Neural progenitor cell (in vitro differentiated cells): ENCODE data around the gene TADA3. TPM values are rescaled to one million over a fixed set of nuclear protein-coding genes. Genes with fewer than 3 reads are reported as not detected.

Experiments
- DNase-seq: peaks from one replicate; pipeline ENCODE4 v3.0.0-alpha.2; 2016; ENCODE audit warnings: low spot score
- H2AFZ ChIP-seq: fragments of 200-600 bp; sonication (generic); replicated peaks from 2 replicates; pipeline ENCODE4 v1.6.1; 2016; ENCODE audit warnings: antibody characterized with exemption
- H3F3A ChIP-seq: fragments of 200-600 bp; sonication (generic); 2 replicates; pipeline ENCODE4 v1.6.1; 2016; ENCODE audit warnings: antibody characterized with exemption, low read depth
- H3K27ac ChIP-seq: fragments of 200-600 bp; sonication (generic); 2 replicates; pipeline ENCODE4 v1.5.1; 2016; ENCODE audit warnings: mild to moderate bottlenecking
- H3K27me3 ChIP-seq: fragments of 200-600 bp; sonication (generic); 2 replicates; pipeline ENCODE4 v1.6.1; 2016; ENCODE audit warnings: mild to moderate bottlenecking, moderate library complexity
- H3K36me3 ChIP-seq: fragments of 200-600 bp; sonication (generic); 2 replicates; pipeline ENCODE4 v1.5.1; 2016
- H3K4me1 ChIP-seq: fragments of 200-600 bp; sonication (generic); 2 replicates; pipeline ENCODE4 v1.6.1; 2016; ENCODE audit warnings: mixed run types
- H3K4me2 ChIP-seq: fragments of 200-600 bp; sonication (generic); 2 replicates; pipeline ENCODE4 v1.6.1; 2016
- H3K4me3 ChIP-seq: fragments of 200-600 bp; sonication (generic); 2 replicates; pipeline ENCODE4 v1.5.1; 2016
- H3K79me2 ChIP-seq: fragments of 200-600 bp; sonication (generic); 2 replicates; pipeline ENCODE4 v1.6.1; 2016; ENCODE audit warnings: low read depth
- H3K9ac ChIP-seq: fragments of 200-600 bp; sonication (generic); 2 replicates; pipeline ENCODE4 v1.6.1; 2016
- H3K9me3 ChIP-seq: fragments of 200-600 bp; sonication (generic); 2 replicates; pipeline ENCODE4 v1.5.1; 2016; ENCODE audit warnings: low read depth
- H4K20me1 ChIP-seq: fragments of 200-600 bp; sonication (generic); 2 replicates; pipeline ENCODE4 v1.6.1; 2016; ENCODE audit warnings: low read depth
- H3K27ac Mint-ChIP-seq: 3 replicates; pipeline ENCODE4 v1.8.0; 2021; ENCODE audit warnings: mixed read lengths
- H3K27me3 Mint-ChIP-seq: 2 replicates; pipeline ENCODE4 v1.8.0; 2022; ENCODE audit warnings: low read depth, mild to moderate bottlenecking, inconsistent platforms, moderate library complexity, mixed read lengths; ENCODE audit not compliant: insufficient read depth
- H3K36me3 Mint-ChIP-seq: 3 replicates; pipeline ENCODE4 v1.8.0; 2021; ENCODE audit warnings: mixed read lengths
- H3K4me1 Mint-ChIP-seq: 3 replicates; pipeline ENCODE4 v1.8.0; 2021; ENCODE audit warnings: mixed read lengths
- H3K4me3 Mint-ChIP-seq: 3 replicates; pipeline ENCODE4 v1.8.0; 2021; ENCODE audit warnings: mild to moderate bottlenecking, moderate library complexity, mixed read lengths
- H3K9me3 Mint-ChIP-seq: 3 replicates; pipeline ENCODE4 v1.8.0; 2020; ENCODE audit warnings: mixed read lengths
- CTCF ChIP-seq: fragments of 200-600 bp; sonication (generic); IDR thresholded peaks from 2 replicates; pipeline ENCODE4 v1.5.1; 2017; ENCODE audit warnings: antibody characterized with exemption, mild to moderate bottlenecking
- EZH2 ChIP-seq: fragments of 200-600 bp; sonication (generic); IDR thresholded peaks from 2 replicates; pipeline ENCODE4 v1.6.1; 2017; ENCODE audit warnings: antibody characterized with exemption, mild to moderate bottlenecking, moderate library complexity
- EZH2phosphoT487 ChIP-seq: fragments of 200-600 bp; sonication (generic); IDR thresholded peaks from 2 replicates; pipeline ENCODE4 v1.6.1; 2017; ENCODE audit warnings: antibody characterized with exemption
- total RNA-seq: library from RNA; depleted of rRNA; stranded (reverse); fragments of >200 nt; gene quantifications from 2 replicates; pipeline ENCODE4 v1.2.3, GENCODE V29; 2015; ENCODE audit warnings: low replicate concordance

The TADA3 gene
- total RNA-seq, 1 donor from 2014 or later, result 50.8 TPM

- Histone ChIP-seq H3K9ac (no peak overlapping the region), H3K79me2 (no peaks in the 10 kb centered on the region), H3K9me3 (no peaks in the 10 kb centered on the region), H3K36me3 (peaks cover 7% of the 10 kb centered on the region), H3K4me1 (peaks cover 18% of the 10 kb centered on the region), H3K4me3 (no peak overlapping the region), H3K4me2 (no peak overlapping the region), H2AFZ (no peak overlapping the region), H3K27ac (no peak overlapping the region), H3F3A (peaks cover 40% of the 10 kb centered on the region), H4K20me1 (no peaks in the 10 kb centered on the region), H3K27me3 (no peaks in the 10 kb centered on the region)
- H3K4me1 Mint-ChIP-seq, result peaks cover 5% of the 10 kb centered on the region
- H3K9me3 Mint-ChIP-seq, result no peaks in the 10 kb centered on the region
- H3K36me3 Mint-ChIP-seq, result peaks cover 27% of the 10 kb centered on the region
- no peak for TF ChIP-seq EZH2
- TF ChIP-seq EZH2phosphoT487, result no peak
- H3K27me3 Mint-ChIP-seq, result peaks cover 7% of the 10 kb centered on the region
- no peak overlapping the region for H3K4me3 Mint-ChIP-seq
- no peak overlapping the region for H3K27ac Mint-ChIP-seq
- DNase-seq, result no peak
Observed at GRCh38 chr3:9803494-9803893, 11.2 kb upstream of the TADA3 start.

DNA sequence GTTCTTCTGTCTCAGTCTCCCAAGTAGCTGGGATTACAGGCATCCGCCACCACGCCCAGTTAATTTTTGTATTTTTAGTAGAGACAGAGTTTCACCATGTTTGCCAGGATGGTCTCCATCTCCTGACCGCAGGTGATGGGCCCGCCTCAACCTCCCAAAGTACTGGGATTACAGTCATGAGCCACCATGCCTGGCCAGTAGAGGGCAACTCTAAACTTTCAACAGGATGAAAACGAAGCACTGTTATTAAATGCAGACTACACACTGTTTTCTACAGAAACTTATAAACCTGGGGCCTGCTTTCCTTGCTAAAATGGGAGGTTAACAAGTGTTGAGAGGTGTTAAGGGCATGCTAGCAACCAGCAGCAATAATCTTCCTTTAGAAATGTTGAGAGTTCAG lies 8.3 kb upstream of the TADA3 start:
- Histone ChIP-seq H3F3A (peaks cover 16% of the 10 kb centered on the region), H3K9me3 (no peaks in the 10 kb centered on the region), H3K4me1 (no peaks in the 10 kb centered on the region), H3K4me2 (no peak overlapping the region), H3K36me3 (peaks cover 11% of the 10 kb centered on the region), H3K27me3 (no peaks in the 10 kb centered on the region), H3K79me2 (peaks cover 20% of the 10 kb centered on the region), H3K4me3 (no peak overlapping the region), H3K27ac (no peak overlapping the region), H3K9ac (no peak overlapping the region), H4K20me1 (no peaks in the 10 kb centered on the region), H2AFZ (no peak overlapping the region)
- no peak overlapping the region for H3K4me3 Mint-ChIP-seq
- H3K9me3 Mint-ChIP-seq, result no peaks in the 10 kb centered on the region
- no peak for DNase-seq
- H3K36me3 Mint-ChIP-seq, result peaks cover 31% of the 10 kb centered on the region
- no peak overlapping the region for H3K27ac Mint-ChIP-seq
- TF ChIP-seq EZH2 (no peak), CTCF (peak; percentile 44), EZH2phosphoT487 (no peak)
- no peaks in the 10 kb centered on the region for H3K4me1 Mint-ChIP-seq
- peaks cover 7% of the 10 kb centered on the region for H3K27me3 Mint-ChIP-seq

DNA sequence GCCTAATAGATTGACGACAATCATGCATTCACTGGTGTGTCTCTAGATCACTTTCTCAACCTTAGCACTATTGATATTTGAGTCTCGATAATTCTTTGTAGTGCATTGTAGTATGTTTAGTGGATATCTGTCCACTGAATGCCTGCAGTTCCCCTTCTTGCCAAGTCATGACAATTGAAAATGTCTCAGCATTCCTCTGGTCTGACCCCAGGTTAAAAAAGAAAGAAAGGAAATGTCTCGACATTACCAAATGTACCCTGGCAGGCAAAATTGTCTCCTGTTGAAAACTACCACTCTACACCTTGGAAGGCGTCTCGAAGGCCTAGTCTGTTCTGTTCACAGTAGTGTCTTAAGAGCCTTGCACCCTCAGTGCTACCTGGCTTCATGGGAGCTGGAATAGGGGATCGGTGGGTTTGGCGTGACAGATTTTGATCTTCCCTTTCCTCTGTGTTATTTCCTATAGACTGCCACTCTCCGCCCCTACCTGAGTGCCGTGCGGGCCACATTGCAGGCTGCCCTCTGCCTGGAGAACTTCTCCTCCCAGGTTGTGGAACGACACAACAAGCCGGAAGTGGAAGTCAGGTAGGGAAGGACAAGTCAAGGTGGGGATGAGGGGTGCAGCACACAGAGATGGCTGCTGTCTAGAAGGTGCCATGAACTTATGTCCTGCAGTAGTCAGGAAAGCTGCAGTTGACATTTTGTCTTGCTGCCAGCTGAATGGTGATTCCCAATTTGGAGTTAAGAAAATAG lies 5.1 kb upstream of the TADA3 start:
- H3K4me1 Mint-ChIP-seq, result peaks cover 14% of the 10 kb centered on the region
- Histone ChIP-seq H3F3A (peaks cover 31% of the 10 kb centered on the region), H3K79me2 (peaks cover 46% of the 10 kb centered on the region), H3K9ac (peak overlapping the region; percentile 35), H3K9me3 (no peaks in the 10 kb centered on the region), H3K27ac (no peak overlapping the region), H3K36me3 (peaks cover 11% of the 10 kb centered on the region), H3K4me3 (no peak overlapping the region), H4K20me1 (peaks cover 14% of the 10 kb centered on the region), H3K4me2 (no peak overlapping the region), H2AFZ (no peak overlapping the region), H3K4me1 (peaks cover 5% of the 10 kb centered on the region), H3K27me3 (no peaks in the 10 kb centered on the region)
- TF ChIP-seq EZH2phosphoT487, result no peak
- no peak for TF ChIP-seq EZH2
- no peak for TF ChIP-seq CTCF
- H3K4me3 Mint-ChIP-seq, result no peak overlapping the region
- no peaks in the 10 kb centered on the region for H3K9me3 Mint-ChIP-seq
- no peak for DNase-seq
- no peak overlapping the region for H3K27ac Mint-ChIP-seq
- H3K27me3 Mint-ChIP-seq, result peaks cover 10% of the 10 kb centered on the region
- peaks cover 19% of the 10 kb centered on the region for H3K36me3 Mint-ChIP-seq

GRCh38 chr3:9795207-9795606 lies 2.9 kb upstream of the TADA3 start:
- Histone ChIP-seq H3K4me2 (no peak overlapping the region), H3K36me3 (peaks cover 5% of the 10 kb centered on the region), H3F3A (peaks cover 40% of the 10 kb centered on the region), H4K20me1 (peaks cover 14% of the 10 kb centered on the region), H3K9me3 (no peaks in the 10 kb centered on the region), H3K4me3 (no peak overlapping the region), H2AFZ (no peak overlapping the region), H3K79me2 (peaks cover 63% of the 10 kb centered on the region), H3K9ac (no peak overlapping the region), H3K27me3 (no peaks in the 10 kb centered on the region), H3K27ac (no peak overlapping the region), H3K4me1 (peaks cover 11% of the 10 kb centered on the region)
- H3K4me1 Mint-ChIP-seq, result peaks cover 21% of the 10 kb centered on the region
- H3K27me3 Mint-ChIP-seq, result peaks cover 7% of the 10 kb centered on the region
- no peak for TF ChIP-seq CTCF
- TF ChIP-seq EZH2phosphoT487, result no peak
- TF ChIP-seq EZH2, result no peak
- no peaks in the 10 kb centered on the region for H3K9me3 Mint-ChIP-seq
- H3K36me3 Mint-ChIP-seq, result peaks cover 21% of the 10 kb centered on the region
- DNase-seq, result no peak
- peak overlapping the region; percentile 78 for H3K4me3 Mint-ChIP-seq
- H3K27ac Mint-ChIP-seq, result no peak overlapping the region
